ENCODE data around the gene HLCS.

The HLCS gene

GRCh38 chr21:36783612-36784374, 182.7 kb downstream of the HLCS start:
- TF ChIP-seq YY1 (IDR thresholded peaks at IDR 0.05; ENCODE audit: insufficient read depth, insufficient read length) (no peak), SUZ12 (IDR thresholded peaks at IDR 0.05; ENCODE audit: extremely low read depth, insufficient read depth, insufficient read length) (no peak), ZNF274 (IDR thresholded peaks at IDR 0.05; ENCODE audit: low read depth, low read length) (no peak)
- Histone ChIP-seq H3K9ac (ENCODE audit: insufficient read length, low read depth) (no peak overlapping the region), H3K36me3 (ENCODE audit: insufficient read depth, insufficient read length, low read length) (no peaks in the 10 kb centered on the region), H3K9me3 (ENCODE audit: insufficient read depth, low read length) (peaks cover 21% of the 10 kb centered on the region), H3K4me1 (ENCODE audit: insufficient read depth, insufficient read length) (no peaks in the 10 kb centered on the region), H3K4me3 (ENCODE audit: insufficient read length, low read depth) (no peak overlapping the region), H3K27me3 (ENCODE audit: insufficient read depth, insufficient read length) (no peaks in the 10 kb centered on the region)
- no peak for DNase-seq (ENCODE audit: low read depth, low spot score)

DNA sequence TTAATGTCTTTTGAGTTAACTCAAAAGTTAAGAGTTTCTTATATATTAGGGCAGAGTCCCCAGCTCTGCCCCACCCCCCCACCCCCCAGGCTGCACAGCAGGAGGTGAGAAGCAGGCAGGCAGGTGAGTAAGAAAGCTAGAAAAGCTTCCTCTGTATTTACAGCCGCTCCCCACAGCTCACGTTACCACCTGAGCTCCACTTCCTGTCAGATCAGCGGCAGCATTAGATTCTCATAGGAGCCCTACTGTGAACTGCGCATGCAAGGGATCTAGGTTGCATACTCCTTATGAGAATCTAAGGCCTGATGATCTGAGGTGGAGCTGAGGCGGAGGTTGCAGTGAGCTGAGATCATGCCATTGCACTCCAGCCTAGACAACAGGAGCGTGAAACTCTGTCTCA, 185.6 kb downstream of the HLCS start:
- Histone ChIP-seq H3K36me3 (ENCODE audit: insufficient read depth, insufficient read length, low read length) (no peaks in the 10 kb centered on the region), H3K9ac (ENCODE audit: insufficient read length, low read depth) (no peak overlapping the region), H3K9me3 (ENCODE audit: insufficient read depth, low read length) (peaks cover 21% of the 10 kb centered on the region), H3K4me3 (ENCODE audit: insufficient read length, low read depth) (no peak overlapping the region), H3K27me3 (ENCODE audit: insufficient read depth, insufficient read length) (no peaks in the 10 kb centered on the region), H3K4me1 (ENCODE audit: insufficient read depth, insufficient read length) (no peaks in the 10 kb centered on the region)
- TF ChIP-seq SUZ12 (IDR thresholded peaks at IDR 0.05; ENCODE audit: extremely low read depth, insufficient read depth, insufficient read length) (no peak), ZNF274 (IDR thresholded peaks at IDR 0.05; ENCODE audit: low read depth, low read length) (no peak), YY1 (IDR thresholded peaks at IDR 0.05; ENCODE audit: insufficient read depth, insufficient read length) (no peak)
- no peak for DNase-seq (ENCODE audit: low read depth, low spot score)

- H3K9ac ChIP-seq (ENCODE audit: insufficient read length, low read depth) = no peak overlapping the region
- no peaks in the 10 kb centered on the region for H3K36me3 ChIP-seq (ENCODE audit: insufficient read depth, insufficient read length, low read length)
- H3K4me1 ChIP-seq (ENCODE audit: insufficient read depth, insufficient read length) = no peaks in the 10 kb centered on the region
- no peaks in the 10 kb centered on the region for H3K27me3 ChIP-seq (ENCODE audit: insufficient read depth, insufficient read length)
- TF ChIP-seq SUZ12 (IDR thresholded peaks at IDR 0.05; ENCODE audit: extremely low read depth, insufficient read depth, insufficient read length) (no peak), YY1 (IDR thresholded peaks at IDR 0.05; ENCODE audit: insufficient read depth, insufficient read length) (no peak), ZNF274 (IDR thresholded peaks at IDR 0.05; ENCODE audit: low read depth, low read length) (no peak)
- peaks cover 17% of the 10 kb centered on the region for H3K9me3 ChIP-seq (ENCODE audit: insufficient read depth, low read length)
- DNase-seq (ENCODE audit: low read depth, low spot score) = no peak
- H3K4me3 ChIP-seq (ENCODE audit: insufficient read length, low read depth) = no peak overlapping the region
Observed at GRCh38 chr21:36776981-36777617, 189.4 kb downstream of the HLCS start.

GRCh38 chr21:36773995-36774394, 192.5 kb downstream of the HLCS start:
- TF ChIP-seq YY1 (IDR thresholded peaks at IDR 0.05; ENCODE audit: insufficient read depth, insufficient read length) (no peak), SUZ12 (IDR thresholded peaks at IDR 0.05; ENCODE audit: extremely low read depth, insufficient read depth, insufficient read length) (no peak), ZNF274 (IDR thresholded peaks at IDR 0.05; ENCODE audit: low read depth, low read length) (no peak)
- Histone ChIP-seq H3K4me1 (ENCODE audit: insufficient read depth, insufficient read length) (no peaks in the 10 kb centered on the region), H3K9ac (ENCODE audit: insufficient read length, low read depth) (no peak overlapping the region), H3K27me3 (ENCODE audit: insufficient read depth, insufficient read length) (no peaks in the 10 kb centered on the region), H3K36me3 (ENCODE audit: insufficient read depth, insufficient read length, low read length) (no peaks in the 10 kb centered on the region), H3K9me3 (ENCODE audit: insufficient read depth, low read length) (no peaks in the 10 kb centered on the region), H3K4me3 (ENCODE audit: insufficient read length, low read depth) (no peak overlapping the region)
- no peak for DNase-seq (ENCODE audit: low read depth, low spot score)

GRCh38 chr21:36773117-36773516, 193.4 kb downstream of the HLCS start:
- TF ChIP-seq ZNF274 (IDR thresholded peaks at IDR 0.05; ENCODE audit: low read depth, low read length) (no peak), YY1 (IDR thresholded peaks at IDR 0.05; ENCODE audit: insufficient read depth, insufficient read length) (no peak), SUZ12 (IDR thresholded peaks at IDR 0.05; ENCODE audit: extremely low read depth, insufficient read depth, insufficient read length) (no peak)
- DNase-seq (ENCODE audit: low read depth, low spot score) = no peak
- no peaks in the 10 kb centered on the region for H3K4me1 ChIP-seq (ENCODE audit: insufficient read depth, insufficient read length)

DNA sequence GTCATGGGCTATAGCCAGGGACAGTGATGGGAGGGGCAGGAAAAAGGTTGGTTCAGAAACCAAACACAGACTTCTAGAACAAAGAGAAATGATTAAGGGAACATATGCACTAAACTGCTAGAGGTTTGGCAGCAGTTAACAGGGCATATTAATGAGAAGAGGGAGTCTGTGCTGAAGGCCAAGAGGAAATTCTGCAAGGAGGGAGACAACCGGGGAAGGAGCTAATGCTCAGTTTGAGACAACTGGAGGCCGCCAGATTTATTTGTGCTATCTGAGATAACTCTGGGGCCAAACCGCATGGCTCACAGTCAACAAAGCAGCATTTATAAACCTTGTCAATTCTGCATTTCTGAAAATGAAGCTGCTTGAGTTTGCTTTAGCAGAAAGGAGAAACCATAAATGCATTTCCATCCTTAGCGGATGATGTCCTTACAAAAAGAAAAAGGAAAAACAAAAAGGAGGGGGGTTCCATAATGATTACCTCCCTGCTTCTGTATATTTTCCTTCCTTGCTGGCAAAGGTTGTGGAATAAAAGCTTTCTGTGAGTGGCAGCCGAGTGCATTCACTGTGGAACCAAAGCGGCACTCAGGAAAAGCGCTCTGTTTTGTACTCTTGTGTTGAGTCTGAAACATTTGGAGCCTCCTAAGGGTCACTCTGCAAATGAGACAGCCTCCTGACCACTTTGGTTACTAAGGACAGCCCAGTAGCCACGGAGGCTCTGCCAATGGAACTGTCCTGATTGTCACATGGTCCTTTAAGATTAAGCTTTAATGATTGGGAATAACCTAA, 197.2 kb downstream of the HLCS start:
- Histone ChIP-seq H3K9me3 (ENCODE audit: insufficient read depth, low read length) (no peaks in the 10 kb centered on the region), H3K9ac (ENCODE audit: insufficient read length, low read depth) (no peak overlapping the region), H3K4me3 (ENCODE audit: insufficient read length, low read depth) (no peak overlapping the region), H3K4me1 (ENCODE audit: insufficient read depth, insufficient read length) (peaks cover 2% of the 10 kb centered on the region), H3K36me3 (ENCODE audit: insufficient read depth, insufficient read length, low read length) (no peaks in the 10 kb centered on the region), H3K27me3 (ENCODE audit: insufficient read depth, insufficient read length) (no peaks in the 10 kb centered on the region)
- TF ChIP-seq SUZ12 (IDR thresholded peaks at IDR 0.05; ENCODE audit: extremely low read depth, insufficient read depth, insufficient read length) (no peak), YY1 (IDR thresholded peaks at IDR 0.05; ENCODE audit: insufficient read depth, insufficient read length) (no peak), ZNF274 (IDR thresholded peaks at IDR 0.05; ENCODE audit: low read depth, low read length) (no peak)
- DNase-seq (ENCODE audit: low read depth, low spot score) = no peak

More at GRCh38 chr21:36773117-36773516, 193.4 kb downstream of the HLCS start:
- H3K27me3 ChIP-seq (ENCODE audit: insufficient read depth, insufficient read length) = no peaks in the 10 kb centered on the region
- H3K36me3 ChIP-seq (ENCODE audit: insufficient read depth, insufficient read length, low read length) = no peaks in the 10 kb centered on the region
- no peak overlapping the region for H3K4me3 ChIP-seq (ENCODE audit: insufficient read length, low read depth)
- H3K9me3 ChIP-seq (ENCODE audit: insufficient read depth, low read length) = no peaks in the 10 kb centered on the region
- no peak overlapping the region for H3K9ac ChIP-seq (ENCODE audit: insufficient read length, low read depth)

DNA sequence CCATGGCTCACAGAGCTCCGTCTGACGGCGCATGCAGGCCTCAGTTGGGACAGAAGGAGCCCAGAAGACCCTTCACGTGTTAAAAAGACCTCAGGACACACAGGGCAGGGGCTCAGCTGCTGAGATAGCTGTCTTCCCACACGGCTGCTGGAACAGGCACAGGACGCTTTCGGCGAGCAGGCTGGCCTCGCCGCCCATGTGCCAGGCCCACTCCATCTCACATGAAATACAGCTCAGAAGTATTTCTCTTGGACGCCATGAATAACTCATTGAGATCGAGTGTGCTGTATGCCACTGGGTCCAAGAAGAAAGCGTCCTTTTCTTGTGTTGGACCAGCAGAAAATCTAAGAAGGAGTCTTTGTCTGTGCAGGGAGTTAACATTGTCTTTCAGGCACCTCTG, 198.0 kb downstream of the HLCS start:
- Histone ChIP-seq H3K4me1 (ENCODE audit: insufficient read depth, insufficient read length) (peaks cover 2% of the 10 kb centered on the region), H3K36me3 (ENCODE audit: insufficient read depth, insufficient read length, low read length) (no peaks in the 10 kb centered on the region), H3K9ac (ENCODE audit: insufficient read length, low read depth) (no peak overlapping the region), H3K9me3 (ENCODE audit: insufficient read depth, low read length) (no peaks in the 10 kb centered on the region), H3K27me3 (ENCODE audit: insufficient read depth, insufficient read length) (no peaks in the 10 kb centered on the region), H3K4me3 (ENCODE audit: insufficient read length, low read depth) (no peak overlapping the region)
- no peak for TF ChIP-seq ZNF274 (IDR thresholded peaks at IDR 0.05; ENCODE audit: low read depth, low read length)
- TF ChIP-seq SUZ12 (IDR thresholded peaks at IDR 0.05; ENCODE audit: extremely low read depth, insufficient read depth, insufficient read length) = no peak
- TF ChIP-seq YY1 (IDR thresholded peaks at IDR 0.05; ENCODE audit: insufficient read depth, insufficient read length) = no peak
- no peak for DNase-seq (ENCODE audit: low read depth, low spot score)

Data from NT2/D1 (cell line).